IPS-18a (cell line): ENCODE results near the gene TLN1.

Experiments used
- H3K27ac ChIP-seq: one replicate; pipeline ENCODE4 v1.5.1; 2013; ENCODE audit warnings: low read length
- H3K27me3 ChIP-seq: one replicate; pipeline ENCODE4 v1.6.1; 2013; ENCODE audit warnings: mild to moderate bottlenecking, low read length; ENCODE audit not compliant: control insufficient read depth, insufficient read depth
- H3K36me3 ChIP-seq: one replicate; pipeline ENCODE4 v1.6.1; 2013; ENCODE audit warnings: low read depth, low read length; ENCODE audit not compliant: control insufficient read depth
- H3K4me1 ChIP-seq: one replicate; pipeline ENCODE4 v1.6.1; 2013; ENCODE audit warnings: low read depth, low read length; ENCODE audit not compliant: control insufficient read depth
- H3K4me3 ChIP-seq: one replicate; pipeline ENCODE4 v1.5.1; 2013; ENCODE audit warnings: low read length
- H3K9ac ChIP-seq: one replicate; pipeline ENCODE4 v1.6.1; 2013; ENCODE audit warnings: mild to moderate bottlenecking, low read length, moderate library complexity
- H3K9me3 ChIP-seq: one replicate; pipeline ENCODE4 v1.6.1; 2013; ENCODE audit warnings: low read depth, low read length; ENCODE audit not compliant: control insufficient read depth

Gene TLN1

GRCh38 chr9:35688558-35689541 lies 43.1 kb downstream of the TLN1 start:
- H3K9ac ChIP-seq: peak overlapping the region; percentile 79
- H3K27me3 ChIP-seq: no peaks in the 10 kb centered on the region
- H3K36me3 ChIP-seq: peaks cover 31% of the 10 kb centered on the region
- no peak overlapping the region for H3K27ac ChIP-seq
- H3K4me3 ChIP-seq: peak overlapping the region; percentile 76
- no peaks in the 10 kb centered on the region for H3K9me3 ChIP-seq
- H3K4me1 ChIP-seq: peaks cover 4% of the 10 kb centered on the region

- peaks cover 39% of the 10 kb centered on the region for H3K36me3 ChIP-seq
- no peak overlapping the region for H3K9ac ChIP-seq
- peak overlapping the region; percentile 76 for H3K4me3 ChIP-seq
- no peaks in the 10 kb centered on the region for H3K27me3 ChIP-seq
- H3K27ac ChIP-seq: no peak overlapping the region
- H3K4me1 ChIP-seq: peaks cover 4% of the 10 kb centered on the region
- no peaks in the 10 kb centered on the region for H3K9me3 ChIP-seq
Observed at GRCh38 chr9:35687972-35688557, 43.9 kb downstream of the TLN1 start.

GRCh38 chr9:35687306-35687705 lies 44.7 kb downstream of the TLN1 start:
- Histone ChIP-seq H3K27me3 (no peaks in the 10 kb centered on the region), H3K9me3 (no peaks in the 10 kb centered on the region), H3K27ac (no peak overlapping the region), H3K36me3 (peaks cover 47% of the 10 kb centered on the region), H3K9ac (no peak overlapping the region), H3K4me1 (peaks cover 4% of the 10 kb centered on the region), H3K4me3 (no peak overlapping the region)

GRCh38 chr9:35686222-35687203 lies 45.5 kb downstream of the TLN1 start:
- no peaks in the 10 kb centered on the region for H3K27me3 ChIP-seq
- H3K9ac ChIP-seq: no peak overlapping the region
- H3K27ac ChIP-seq: no peak overlapping the region
- no peak overlapping the region for H3K4me3 ChIP-seq
- no peaks in the 10 kb centered on the region for H3K9me3 ChIP-seq
- peaks cover 50% of the 10 kb centered on the region for H3K36me3 ChIP-seq
- H3K4me1 ChIP-seq: peaks cover 4% of the 10 kb centered on the region

GRCh38 chr9:35685506-35685905 lies 46.5 kb downstream of the TLN1 start:
- no peaks in the 10 kb centered on the region for H3K9me3 ChIP-seq
- H3K36me3 ChIP-seq: peaks cover 50% of the 10 kb centered on the region
- no peak overlapping the region for H3K27ac ChIP-seq
- no peaks in the 10 kb centered on the region for H3K27me3 ChIP-seq
- H3K4me3 ChIP-seq: no peak overlapping the region
- H3K4me1 ChIP-seq: peaks cover 7% of the 10 kb centered on the region
- no peak overlapping the region for H3K9ac ChIP-seq

GRCh38 chr9:35684921-35685320 lies 47.1 kb downstream of the TLN1 start:
- no peak overlapping the region for H3K27ac ChIP-seq
- no peak overlapping the region for H3K4me3 ChIP-seq
- peaks cover 50% of the 10 kb centered on the region for H3K36me3 ChIP-seq
- no peaks in the 10 kb centered on the region for H3K27me3 ChIP-seq
- H3K9me3 ChIP-seq: no peaks in the 10 kb centered on the region
- peaks cover 8% of the 10 kb centered on the region for H3K4me1 ChIP-seq
- H3K9ac ChIP-seq: no peak overlapping the region

GRCh38 chr9:35683323-35683722 lies 48.7 kb downstream of the TLN1 start:
- Histone ChIP-seq H3K4me3 (no peak overlapping the region), H3K9ac (no peak overlapping the region), H3K4me1 (peaks cover 10% of the 10 kb centered on the region), H3K27ac (no peak overlapping the region), H3K9me3 (no peaks in the 10 kb centered on the region), H3K36me3 (peaks cover 50% of the 10 kb centered on the region), H3K27me3 (no peaks in the 10 kb centered on the region)

- Histone ChIP-seq H3K9me3 (no peaks in the 10 kb centered on the region), H3K36me3 (peaks cover 48% of the 10 kb centered on the region), H3K27ac (no peak overlapping the region), H3K27me3 (no peaks in the 10 kb centered on the region), H3K9ac (no peak overlapping the region), H3K4me3 (no peak overlapping the region), H3K4me1 (peaks cover 6% of the 10 kb centered on the region)
Observed at GRCh38 chr9:35682520-35683315, 49.3 kb downstream of the TLN1 start.

- Histone ChIP-seq H3K9me3 (no peaks in the 10 kb centered on the region), H3K36me3 (peaks cover 46% of the 10 kb centered on the region)
Observed at GRCh38 chr9:35682051-35682450, 49.9 kb downstream of the TLN1 start.

GRCh38 chr9:35681341-35682002 lies 50.5 kb downstream of the TLN1 start:
- H3K4me3 ChIP-seq: no peak overlapping the region
- H3K9me3 ChIP-seq: no peaks in the 10 kb centered on the region
- peaks cover 40% of the 10 kb centered on the region for H3K36me3 ChIP-seq
- H3K9ac ChIP-seq: no peak overlapping the region
- no peak overlapping the region for H3K27ac ChIP-seq
- peaks cover 3% of the 10 kb centered on the region for H3K27me3 ChIP-seq
- H3K4me1 ChIP-seq: peaks cover 6% of the 10 kb centered on the region

More at GRCh38 chr9:35682051-35682450, 49.9 kb downstream of the TLN1 start:
- H3K4me1 ChIP-seq: peaks cover 6% of the 10 kb centered on the region
- no peaks in the 10 kb centered on the region for H3K27me3 ChIP-seq
- H3K9ac ChIP-seq: no peak overlapping the region
- no peak overlapping the region for H3K27ac ChIP-seq
- no peak overlapping the region for H3K4me3 ChIP-seq
